Bronchial smooth muscle cell (primary cell): ENCODE data around the gene PWP1. TPM values are rescaled to one million over a fixed set of nuclear protein-coding genes. Genes with fewer than 3 reads are reported as not detected.

Source experiments
- total RNA-seq: library from RNA; depleted of rRNA; stranded (reverse); fragments of >200 nt; gene quantifications from 2 replicates; pipeline ENCODE4 v1.2.1, GENCODE V29; 2014

Gene PWP1
- 74.1 and 141 TPM in 2 replicates for total RNA-seq

GRCh38 chr12:107685360-107686248 lies at the start of gene PWP1:
TSS of gene PWP1 (plus strand) at chr12:107685799. CDS start at chr12:107685900, 101 bp downstream.

GRCh38 chr12:107760809-107761501 lies 75.4 kb downstream of the PWP1 start, which contains the start of gene PRDM4:
TSS of gene PRDM4 (minus strand) at chr12:107761137. CDS start at chr12:107760515, 622 bp downstream.

Other genes with a start within 250 kb of the PWP1 start
- 14.0 and 16.3 TPM in 2 replicates for gene PRDM4, start 75.3 kb downstream of the PWP1 start, total RNA-seq
- not detected in 2 replicates for gene ASCL4, start 88.9 kb downstream of the PWP1 start, total RNA-seq